ENCODE results near the gene IL17REL. TPM values are rescaled to one million over a fixed set of nuclear protein-coding genes. Genes with fewer than 3 reads are reported as not detected.

The IL17REL gene
- total RNA-seq, 1 donor from 2014 or later, result not detected

- no peak overlapping the region for H3K4me2 ChIP-seq (ENCODE audit: low read length)
- H3K4me3 ChIP-seq (ENCODE audit: insufficient read depth, low read depth, low read length), result no peak overlapping the region
- TF ChIP-seq, protein P1, sequence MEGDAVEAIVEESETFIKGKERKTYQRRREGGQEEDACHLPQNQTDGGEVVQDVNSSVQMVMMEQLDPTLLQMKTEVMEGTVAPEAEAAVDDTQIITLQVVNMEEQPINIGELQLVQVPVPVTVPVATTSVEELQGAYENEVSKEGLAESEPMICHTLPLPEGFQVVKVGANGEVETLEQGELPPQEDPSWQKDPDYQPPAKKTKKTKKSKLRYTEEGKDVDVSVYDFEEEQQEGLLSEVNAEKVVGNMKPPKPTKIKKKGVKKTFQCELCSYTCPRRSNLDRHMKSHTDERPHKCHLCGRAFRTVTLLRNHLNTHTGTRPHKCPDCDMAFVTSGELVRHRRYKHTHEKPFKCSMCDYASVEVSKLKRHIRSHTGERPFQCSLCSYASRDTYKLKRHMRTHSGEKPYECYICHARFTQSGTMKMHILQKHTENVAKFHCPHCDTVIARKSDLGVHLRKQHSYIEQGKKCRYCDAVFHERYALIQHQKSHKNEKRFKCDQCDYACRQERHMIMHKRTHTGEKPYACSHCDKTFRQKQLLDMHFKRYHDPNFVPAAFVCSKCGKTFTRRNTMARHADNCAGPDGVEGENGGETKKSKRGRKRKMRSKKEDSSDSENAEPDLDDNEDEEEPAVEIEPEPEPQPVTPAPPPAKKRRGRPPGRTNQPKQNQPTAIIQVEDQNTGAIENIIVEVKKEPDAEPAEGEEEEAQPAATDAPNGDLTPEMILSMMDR (IDR thresholded peaks at IDR 0.05; ENCODE audit: insufficient read depth, low read depth, low read length), result no peak
- no peak for TF ChIP-seq EZH2 (IDR thresholded peaks at IDR 0.05; ENCODE audit: insufficient read depth, low read length)
- peaks cover 7% of the 10 kb centered on the region for H3K9me3 ChIP-seq (ENCODE audit: insufficient read depth, low read depth, low read length)
- Mint-ChIP-seq H3K4me1 (ENCODE audit: low read depth, unreplicated experiment) (no peaks in the 10 kb centered on the region), H3K27ac (ENCODE audit: unreplicated experiment) (no peak overlapping the region), H3K36me3 (ENCODE audit: low read depth, unreplicated experiment) (no peaks in the 10 kb centered on the region), H3K27me3 (ENCODE audit: low read depth, unreplicated experiment) (peaks cover 20% of the 10 kb centered on the region), H3K9me3 (ENCODE audit: unreplicated experiment) (peaks cover 24% of the 10 kb centered on the region), H3K4me3 (ENCODE audit: unreplicated experiment) (no peak overlapping the region)
- no peaks in the 10 kb centered on the region for H3K36me3 ChIP-seq (ENCODE audit: insufficient read depth, low read length)
- no peaks in the 10 kb centered on the region for H4K20me1 ChIP-seq (ENCODE audit: insufficient read depth, low read length)
- DNase-seq (ENCODE audit: low read depth) (no peak), FAIRE-seq (no peak)
- H3K4me1 ChIP-seq (ENCODE audit: insufficient read depth, low read length), result no peaks in the 10 kb centered on the region
- no peak overlapping the region for H2AFZ ChIP-seq (ENCODE audit: low read depth, low read length)
- H3K79me2 ChIP-seq (ENCODE audit: insufficient read depth, low read length), result no peaks in the 10 kb centered on the region
- no peak overlapping the region for H3K27ac ChIP-seq (ENCODE audit: low read depth, low read length)
- H3K9ac ChIP-seq (ENCODE audit: low read length), result no peak overlapping the region
- H3K27me3 ChIP-seq (ENCODE audit: insufficient read depth, low read length), result no peaks in the 10 kb centered on the region
Observed at GRCh38 chr22:50039669-50040443, 27.3 kb upstream of the IL17REL start.

DNA sequence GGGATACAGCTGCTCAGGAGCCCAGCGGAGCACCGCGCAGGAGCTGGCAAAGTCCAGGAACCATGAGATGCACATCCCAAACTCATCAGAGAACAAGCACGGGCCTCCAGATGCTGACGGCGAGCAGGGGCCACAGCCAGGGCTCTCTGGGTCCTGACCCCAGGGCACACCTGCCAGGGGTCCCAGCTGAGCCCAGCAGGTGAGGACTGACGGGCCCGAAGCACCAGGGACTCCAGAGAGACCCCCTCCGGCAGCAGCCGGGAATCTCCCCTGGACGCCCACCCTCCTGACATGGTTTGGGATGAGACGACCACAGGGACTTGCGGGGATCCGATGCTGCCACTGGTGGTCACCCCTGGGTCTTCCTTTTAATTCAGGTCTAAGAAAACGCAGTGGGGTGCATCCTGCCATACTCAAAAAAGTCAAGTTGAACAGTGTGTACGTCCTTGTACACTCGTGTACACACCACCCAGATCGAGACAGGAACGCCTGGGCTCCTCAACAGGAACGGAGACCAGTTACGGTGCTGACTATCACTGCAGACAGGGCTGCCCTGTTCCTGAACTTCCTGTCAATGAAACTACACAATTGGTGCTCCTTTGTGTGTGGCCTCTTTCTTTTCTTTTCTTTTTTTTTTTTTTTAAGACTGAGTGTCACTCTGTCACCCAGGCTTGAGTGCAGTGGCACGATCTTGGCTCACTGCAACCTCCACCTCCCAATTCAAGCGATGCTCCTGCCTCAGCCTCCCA, 23.6 kb upstream of the IL17REL start:
- Histone ChIP-seq H2AFZ (ENCODE audit: low read depth, low read length) (no peak overlapping the region), H3K9me3 (ENCODE audit: insufficient read depth, low read depth, low read length) (peaks cover 7% of the 10 kb centered on the region), H3K27me3 (ENCODE audit: insufficient read depth, low read length) (no peaks in the 10 kb centered on the region), H3K9ac (ENCODE audit: low read length) (no peak overlapping the region), H3K4me3 (ENCODE audit: insufficient read depth, low read depth, low read length) (no peak overlapping the region), H3K79me2 (ENCODE audit: insufficient read depth, low read length) (no peaks in the 10 kb centered on the region), H3K4me2 (ENCODE audit: low read length) (no peak overlapping the region), H3K27ac (ENCODE audit: low read depth, low read length) (no peak overlapping the region), H3K4me1 (ENCODE audit: insufficient read depth, low read length) (no peaks in the 10 kb centered on the region), H3K36me3 (ENCODE audit: insufficient read depth, low read length) (no peaks in the 10 kb centered on the region), H4K20me1 (ENCODE audit: insufficient read depth, low read length) (no peaks in the 10 kb centered on the region)
- no peaks in the 10 kb centered on the region for H3K4me1 Mint-ChIP-seq (ENCODE audit: low read depth, unreplicated experiment)
- H3K27ac Mint-ChIP-seq (ENCODE audit: unreplicated experiment), result no peak overlapping the region
- H3K36me3 Mint-ChIP-seq (ENCODE audit: low read depth, unreplicated experiment), result no peaks in the 10 kb centered on the region
- peaks cover 17% of the 10 kb centered on the region for H3K27me3 Mint-ChIP-seq (ENCODE audit: low read depth, unreplicated experiment)
- TF ChIP-seq EZH2 (IDR thresholded peaks at IDR 0.05; ENCODE audit: insufficient read depth, low read length), result no peak
- FAIRE-seq, result no peak
- H3K9me3 Mint-ChIP-seq (ENCODE audit: unreplicated experiment), result peaks cover 12% of the 10 kb centered on the region
- DNase-seq (ENCODE audit: low read depth), result no peak
- no peak overlapping the region for H3K4me3 Mint-ChIP-seq (ENCODE audit: unreplicated experiment)

DNA sequence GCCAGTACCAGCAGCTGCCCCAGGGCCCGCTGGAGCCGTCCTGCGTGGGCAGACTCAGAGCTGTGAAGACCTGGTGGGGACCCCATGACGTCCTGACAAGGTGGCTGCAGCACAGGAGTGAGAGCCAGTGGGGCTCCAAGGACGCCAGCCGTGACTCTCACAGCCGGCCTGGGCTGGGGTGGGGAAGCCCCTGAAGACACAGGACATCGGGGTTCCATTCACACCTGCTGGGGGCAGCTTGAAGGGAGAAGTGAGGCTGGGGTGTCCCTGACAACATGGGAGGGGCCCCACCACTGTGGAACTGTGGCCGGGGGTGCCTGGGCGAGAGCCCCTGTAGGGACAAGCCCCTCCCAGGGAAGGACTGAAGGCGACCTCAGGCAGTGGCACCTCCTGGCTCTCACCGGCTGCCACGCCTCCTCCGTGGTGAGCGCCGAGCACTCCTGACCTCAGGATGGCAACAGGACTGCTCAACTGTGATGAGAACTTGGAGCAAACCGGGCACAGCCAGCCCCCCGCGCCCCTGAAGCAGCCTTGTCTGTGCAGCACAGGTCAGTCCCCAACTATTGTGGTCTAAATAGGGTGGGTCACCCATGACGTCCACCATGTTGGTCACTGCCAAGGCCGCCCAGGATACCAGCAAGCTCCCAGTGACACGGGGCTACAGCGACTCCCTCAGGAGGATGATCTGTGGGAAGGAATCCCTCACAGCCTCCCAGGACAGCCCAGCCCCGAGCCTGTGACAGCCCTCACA, 22.7 kb upstream of the IL17REL start:
- Histone ChIP-seq H3K36me3 (ENCODE audit: insufficient read depth, low read length) (no peaks in the 10 kb centered on the region), H3K4me1 (ENCODE audit: insufficient read depth, low read length) (no peaks in the 10 kb centered on the region), H3K4me2 (ENCODE audit: low read length) (no peak overlapping the region), H2AFZ (ENCODE audit: low read depth, low read length) (no peak overlapping the region), H3K9ac (ENCODE audit: low read length) (no peak overlapping the region), H4K20me1 (ENCODE audit: insufficient read depth, low read length) (no peaks in the 10 kb centered on the region), H3K9me3 (ENCODE audit: insufficient read depth, low read depth, low read length) (peaks cover 7% of the 10 kb centered on the region), H3K27ac (ENCODE audit: low read depth, low read length) (no peak overlapping the region), H3K27me3 (ENCODE audit: insufficient read depth, low read length) (no peaks in the 10 kb centered on the region), H3K4me3 (ENCODE audit: insufficient read depth, low read depth, low read length) (no peak overlapping the region), H3K79me2 (ENCODE audit: insufficient read depth, low read length) (no peaks in the 10 kb centered on the region)
- Mint-ChIP-seq H3K4me1 (ENCODE audit: low read depth, unreplicated experiment) (no peaks in the 10 kb centered on the region), H3K9me3 (ENCODE audit: unreplicated experiment) (peaks cover 10% of the 10 kb centered on the region), H3K4me3 (ENCODE audit: unreplicated experiment) (no peak overlapping the region), H3K27me3 (ENCODE audit: low read depth, unreplicated experiment) (peaks cover 17% of the 10 kb centered on the region), H3K36me3 (ENCODE audit: low read depth, unreplicated experiment) (no peaks in the 10 kb centered on the region), H3K27ac (ENCODE audit: unreplicated experiment) (no peak overlapping the region)
- no peak for FAIRE-seq
- DNase-seq (ENCODE audit: low read depth), result no peak
- TF ChIP-seq, protein P1 (IDR thresholded peaks at IDR 0.05; ENCODE audit: insufficient read depth, low read depth, low read length), result no peak
- TF ChIP-seq EZH2 (IDR thresholded peaks at IDR 0.05; ENCODE audit: insufficient read depth, low read length), result no peak
